ENCODE data around the gene PKD2. TPM values are rescaled to one million over a fixed set of nuclear protein-coding genes. Genes with fewer than 3 reads are reported as not detected.
"Not testable (repeated sequence)": the region's sequence is repeated elsewhere in the genome, so short reads cannot be mapped to it uniquely, and the experiment has no call there.

The PKD2 gene
- total RNA-seq, 1 donor from 2014 or later = 6.5 TPM

GRCh38 chr4:87985097-87985886 is 22.1 kb upstream of the PKD2 start:
- peak; percentile 82 for DNase-seq (ENCODE audit: low spot score)
- ATAC-seq = peak; percentile 100

GRCh38 chr4:87985887-87986200 is 21.6 kb upstream of the PKD2 start:
- no peak for ATAC-seq

GRCh38 chr4:87986508-87986907 is 20.9 kb upstream of the PKD2 start:
- DNase-seq (ENCODE audit: low spot score) (no peak), ATAC-seq (no peak)

More at GRCh38 chr4:87985887-87986200, 21.6 kb upstream of the PKD2 start:
- no peak for DNase-seq (ENCODE audit: low spot score)

- ATAC-seq (no peak), DNase-seq (ENCODE audit: low spot score) (no peak)
Measured at GRCh38 chr4:87989765-87990164, 17.7 kb upstream of the PKD2 start.

- no peak for DNase-seq (ENCODE audit: low spot score)
Measured at GRCh38 chr4:87995435-87995834, 12.0 kb upstream of the PKD2 start.

GRCh38 chr4:87999191-87999691 is 8.2 kb upstream of the PKD2 start:
- ATAC-seq; DNase-seq (ENCODE audit: low spot score): not testable (repeated sequence)

More at GRCh38 chr4:87995435-87995834, 12.0 kb upstream of the PKD2 start:
- no peak for ATAC-seq

GRCh38 chr4:88001871-88002270 is 5.6 kb upstream of the PKD2 start:
- DNase-seq (ENCODE audit: low spot score) (no peak), ATAC-seq (no peak)

GRCh38 chr4:88002786-88003185 is 4.6 kb upstream of the PKD2 start:
- no peak for ATAC-seq
- no peak for DNase-seq (ENCODE audit: low spot score)

DNA sequence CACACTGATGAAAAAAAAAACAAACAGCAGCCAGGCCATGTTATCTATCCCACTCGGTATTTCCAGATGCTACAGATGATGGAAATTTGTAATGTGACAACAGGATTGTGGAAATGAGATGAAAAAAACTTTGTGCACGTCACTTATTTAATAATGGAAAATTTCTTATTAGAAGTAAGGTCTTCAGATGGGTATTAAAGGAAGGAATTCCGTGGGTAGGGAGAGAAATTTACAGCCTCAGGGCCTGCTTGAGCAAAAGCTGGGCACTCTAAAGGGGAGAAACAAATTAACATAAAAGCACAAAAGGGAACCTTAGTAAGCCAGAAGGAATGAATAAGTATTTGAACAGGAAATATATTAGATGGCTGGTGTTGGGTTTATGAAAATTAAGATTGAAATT is 4.2 kb upstream of the PKD2 start:
- ATAC-seq = no peak
- no peak for DNase-seq (ENCODE audit: low spot score)

DNA sequence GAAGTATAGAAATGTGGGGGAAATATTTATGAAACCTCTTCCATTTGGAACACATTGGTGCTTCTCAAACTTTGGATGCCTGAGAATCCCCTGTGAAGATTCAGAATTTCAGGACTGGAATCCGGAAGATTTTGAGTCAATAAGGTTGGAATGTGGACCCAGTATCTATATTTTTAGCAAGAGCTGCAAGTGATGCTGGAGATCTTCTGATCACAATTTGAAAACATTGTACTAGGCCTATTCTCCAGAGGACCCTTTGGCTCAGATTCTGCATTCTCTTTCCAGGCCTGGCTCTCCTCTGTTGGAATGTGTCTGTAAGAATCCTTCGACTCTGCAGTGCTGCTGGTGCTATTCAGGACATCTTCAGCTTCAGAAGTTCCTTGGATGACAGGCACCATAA is 2.4 kb upstream of the PKD2 start:
- DNase-seq (ENCODE audit: low spot score) (no peak), ATAC-seq (no peak)

- no peak for ATAC-seq
- no peak for DNase-seq (ENCODE audit: low spot score)
Measured at GRCh38 chr4:88005946-88006345, 1.5 kb upstream of the PKD2 start.

DNA sequence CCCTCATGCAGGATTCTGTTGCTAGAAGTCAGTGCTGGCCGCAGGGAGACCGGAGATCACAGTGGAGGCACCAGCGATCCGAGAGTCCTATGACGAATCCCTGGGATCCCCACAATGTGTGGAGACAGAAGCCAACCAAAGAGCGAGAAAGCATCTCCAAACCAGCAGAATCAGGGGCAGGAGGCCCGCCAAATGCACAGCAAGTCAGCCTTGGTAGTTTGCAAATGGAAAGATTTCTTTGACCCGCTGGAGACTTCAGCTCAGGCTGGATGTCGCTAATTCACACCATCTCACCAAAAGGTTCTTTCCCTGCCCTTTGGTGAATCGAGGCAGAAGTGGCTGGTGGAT is 505 bp upstream of the PKD2 start:
- DNase-seq (ENCODE audit: low spot score) (no peak), ATAC-seq (no peak)

GRCh38 chr4:88008122-88008742 is 797 bp downstream of the PKD2 start:
- ATAC-seq (peak; percentile 53), DNase-seq (ENCODE audit: low spot score) (peak; percentile 49)

DNA sequence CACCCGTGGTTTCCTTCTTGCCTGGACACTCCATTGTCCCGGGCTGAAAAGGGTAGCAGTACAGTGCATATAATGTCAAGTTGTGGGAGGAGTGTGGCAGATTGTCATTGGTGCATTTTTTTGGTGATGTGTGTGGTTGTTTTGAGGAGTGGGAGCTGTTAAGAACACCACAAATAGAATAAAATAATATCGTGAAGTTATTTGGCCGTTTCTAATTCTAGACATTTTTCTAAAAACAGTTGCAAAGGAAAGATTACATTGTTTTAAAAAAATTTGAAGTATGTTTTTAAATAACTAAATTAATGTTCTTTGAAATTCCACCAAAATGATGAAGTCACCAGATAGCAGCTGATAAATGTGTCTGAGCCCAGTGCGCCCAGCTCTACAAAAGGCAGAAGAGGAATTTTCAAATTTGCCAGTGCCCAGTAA is 1.3 kb downstream of the PKD2 start:
- DNase-seq (ENCODE audit: low spot score) (no peak), ATAC-seq (no peak)

DNA sequence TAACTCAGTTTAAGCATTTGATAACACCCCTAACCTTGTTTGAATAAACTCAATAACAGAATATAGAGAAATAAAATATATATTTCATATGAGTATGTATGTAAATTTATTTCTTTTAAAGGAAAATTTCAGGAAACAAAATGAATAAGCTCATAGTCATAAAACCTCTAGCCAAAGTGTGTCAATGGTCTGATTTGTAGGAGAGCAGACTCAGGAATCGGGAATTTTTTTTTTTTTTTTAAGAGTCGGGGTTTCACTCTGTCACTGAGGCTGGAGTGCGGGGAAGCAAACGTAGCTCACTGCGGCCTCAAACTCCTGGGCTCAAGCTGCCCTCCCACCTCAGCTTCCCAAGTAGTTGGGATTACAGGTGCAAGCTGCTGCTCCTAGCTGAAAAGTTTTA is 2.4 kb downstream of the PKD2 start:
- no peak for DNase-seq (ENCODE audit: low spot score)
- no peak for ATAC-seq

GRCh38 chr4:88010966-88011365 is 3.5 kb downstream of the PKD2 start:
- DNase-seq (ENCODE audit: low spot score) (no peak), ATAC-seq (no peak)

DNA sequence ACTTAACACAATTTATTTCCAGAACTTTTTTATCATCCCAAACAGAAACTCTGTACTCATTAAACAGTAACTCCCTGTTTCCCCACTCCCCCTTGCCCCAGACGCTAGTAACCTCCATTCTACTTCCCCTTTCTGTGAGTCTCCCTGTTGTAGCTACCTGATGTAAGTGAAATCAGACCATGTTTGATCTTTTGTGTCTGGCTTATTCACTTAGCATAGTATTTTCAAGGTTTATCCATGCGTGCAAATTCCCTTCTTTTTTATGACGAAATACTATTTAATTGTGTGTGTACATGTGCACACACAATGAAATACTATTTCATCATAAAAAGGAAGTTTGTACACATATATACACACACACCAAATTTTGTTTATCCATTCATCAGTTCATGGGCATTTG is 5.2 kb downstream of the PKD2 start:
- ATAC-seq = no peak
- DNase-seq (ENCODE audit: low spot score) = no peak

GRCh38 chr4:88014386-88014905 is 7.0 kb downstream of the PKD2 start:
- DNase-seq (ENCODE audit: low spot score) (no peak), ATAC-seq (no peak)

- ATAC-seq (no peak), DNase-seq (ENCODE audit: low spot score) (no peak)
Measured at GRCh38 chr4:88015659-88016295, 8.3 kb downstream of the PKD2 start.

DNA sequence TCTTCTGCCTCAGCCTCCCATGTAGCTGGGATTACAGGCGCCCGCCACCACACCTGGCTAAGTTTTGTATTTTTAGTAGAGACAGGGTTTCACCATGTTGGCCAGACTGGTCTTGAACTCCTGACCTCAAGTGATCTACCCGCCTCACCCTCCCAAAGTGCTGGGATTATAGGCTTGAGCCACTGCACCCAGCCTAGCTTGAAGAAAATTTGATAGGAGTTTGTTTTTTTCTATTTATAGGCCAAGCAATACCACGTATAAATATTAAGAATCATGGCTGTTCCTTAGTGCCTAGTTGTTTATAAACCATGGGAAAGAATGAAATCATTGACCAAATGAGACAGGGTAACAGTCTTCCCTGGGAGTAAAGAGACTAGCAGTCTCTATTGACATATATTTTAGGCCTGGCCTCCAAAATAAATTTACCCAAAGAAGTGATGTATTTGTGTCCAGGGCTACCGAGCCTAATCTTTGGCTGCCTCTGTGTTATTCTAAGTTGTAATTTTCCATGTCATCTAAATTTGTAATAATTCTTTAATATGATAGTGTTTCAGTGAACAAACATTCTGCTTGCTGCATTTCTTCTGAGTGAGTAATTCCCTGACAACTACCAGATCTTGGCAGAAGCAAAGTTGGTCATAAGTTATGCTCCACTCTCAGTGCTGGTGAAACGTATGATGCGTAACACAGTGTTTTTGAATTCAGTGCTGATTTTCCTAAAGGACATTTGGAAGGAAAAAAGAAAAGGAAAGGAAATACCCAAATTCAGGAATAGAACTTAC is 10.3 kb downstream of the PKD2 start:
- DNase-seq (ENCODE audit: low spot score) (no peak), ATAC-seq (no peak)

DNA sequence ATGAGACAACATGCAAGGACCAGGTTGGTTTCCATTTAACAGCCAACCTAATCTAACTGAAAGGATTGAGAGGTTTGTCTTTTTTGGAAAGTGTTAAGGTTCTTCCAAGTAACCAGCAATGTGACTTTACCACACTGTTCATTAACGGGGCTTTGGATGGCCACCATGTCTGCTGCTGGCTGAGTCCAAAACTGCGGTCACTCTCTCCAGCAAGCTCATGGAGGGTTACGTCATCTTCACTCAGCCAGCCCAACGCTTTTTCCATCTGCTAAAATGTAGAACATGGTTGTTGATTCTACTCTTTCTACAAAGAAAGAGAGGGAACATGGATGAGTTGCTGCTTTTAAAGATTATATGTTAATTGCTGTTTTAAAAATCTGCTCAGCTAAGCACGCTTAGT is 11.0 kb downstream of the PKD2 start:
- no peak for ATAC-seq
- no peak for DNase-seq (ENCODE audit: low spot score)

All from left lobe of liver (tissue), 2 donors.